ENCODE data around the gene KRAS.

DNA sequence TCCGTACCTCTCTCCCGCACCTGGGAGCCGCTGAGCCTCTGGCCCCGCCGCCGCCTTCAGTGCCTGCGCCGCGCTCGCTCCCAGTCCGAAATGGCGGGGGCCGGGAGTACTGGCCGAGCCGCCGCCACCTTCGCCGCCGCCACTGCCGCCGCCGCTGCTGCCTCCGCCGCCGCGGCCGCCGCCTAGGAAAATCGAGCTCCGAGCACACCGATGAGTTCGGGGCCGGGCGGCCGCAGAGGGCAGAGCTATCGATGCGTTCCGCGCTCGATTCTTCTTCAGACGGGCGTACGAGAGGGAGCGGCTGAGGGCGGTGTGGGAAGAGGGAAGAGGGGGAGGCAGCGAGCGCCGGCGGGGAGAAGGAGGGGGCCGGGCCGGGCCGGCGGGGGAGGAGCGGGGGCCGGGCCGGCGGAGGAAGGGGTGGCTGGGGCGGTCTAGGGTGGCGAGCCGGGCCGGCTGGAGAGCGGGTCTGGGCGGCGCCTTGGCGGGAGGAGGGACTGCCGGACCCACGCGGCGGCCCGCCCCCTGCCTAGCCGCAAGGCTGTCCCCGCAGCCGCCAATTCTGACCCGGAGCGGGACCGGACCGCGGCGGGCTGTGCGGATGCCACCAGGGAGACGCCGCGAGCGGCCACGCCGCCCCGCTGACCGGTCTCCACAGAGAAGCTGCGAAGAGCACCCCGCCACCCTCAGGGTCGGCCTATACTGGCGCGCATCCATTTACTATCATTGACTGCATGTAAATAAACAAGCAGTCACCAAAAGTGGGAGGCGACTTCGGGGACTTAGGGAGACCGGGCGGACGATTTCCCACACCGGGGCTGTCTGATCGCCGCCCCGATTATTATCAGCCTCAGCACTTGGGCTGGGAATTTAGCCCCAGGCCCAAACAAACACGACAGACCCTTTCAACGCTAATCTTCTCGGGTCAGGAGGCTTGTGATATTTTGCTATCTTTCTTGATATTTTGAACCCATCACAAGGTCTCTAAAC is at the start of gene KRAS:
- TF ChIP-seq, protein P1, sequence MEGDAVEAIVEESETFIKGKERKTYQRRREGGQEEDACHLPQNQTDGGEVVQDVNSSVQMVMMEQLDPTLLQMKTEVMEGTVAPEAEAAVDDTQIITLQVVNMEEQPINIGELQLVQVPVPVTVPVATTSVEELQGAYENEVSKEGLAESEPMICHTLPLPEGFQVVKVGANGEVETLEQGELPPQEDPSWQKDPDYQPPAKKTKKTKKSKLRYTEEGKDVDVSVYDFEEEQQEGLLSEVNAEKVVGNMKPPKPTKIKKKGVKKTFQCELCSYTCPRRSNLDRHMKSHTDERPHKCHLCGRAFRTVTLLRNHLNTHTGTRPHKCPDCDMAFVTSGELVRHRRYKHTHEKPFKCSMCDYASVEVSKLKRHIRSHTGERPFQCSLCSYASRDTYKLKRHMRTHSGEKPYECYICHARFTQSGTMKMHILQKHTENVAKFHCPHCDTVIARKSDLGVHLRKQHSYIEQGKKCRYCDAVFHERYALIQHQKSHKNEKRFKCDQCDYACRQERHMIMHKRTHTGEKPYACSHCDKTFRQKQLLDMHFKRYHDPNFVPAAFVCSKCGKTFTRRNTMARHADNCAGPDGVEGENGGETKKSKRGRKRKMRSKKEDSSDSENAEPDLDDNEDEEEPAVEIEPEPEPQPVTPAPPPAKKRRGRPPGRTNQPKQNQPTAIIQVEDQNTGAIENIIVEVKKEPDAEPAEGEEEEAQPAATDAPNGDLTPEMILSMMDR (IDR thresholded peaks at IDR 0.05; ENCODE audit: insufficient read depth, low read length, poor library complexity, severe bottlenecking): no peak
- TF ChIP-seq EZH2phosphoT487 (conservative IDR thresholded peaks at IDR 0.05; ENCODE audit: low read length): no peak

Measured in SU-DHL-6 (cell line).